HG02623 (cell line): ENCODE measurements around the gene SARNP.
"Not testable (repeated sequence)": the region's sequence is repeated elsewhere in the genome, so short reads cannot be mapped to it uniquely, and the experiment has no call there.

Source experiments
- ATAC-seq: cut with Tn5 transposase; IDR thresholded peaks from one replicate; pipeline ENCODE4 v1.9.1; 2021; ENCODE audit warnings: moderate library complexity; ENCODE audit not compliant: unreplicated experiment

SARNP gene

GRCh38 chr12:55840581-55841351, 23.2 kb upstream of the SARNP start:
- ATAC-seq: no peak

GRCh38 chr12:55839345-55840140, 22.0 kb upstream of the SARNP start:
- no peak for ATAC-seq

GRCh38 chr12:55838361-55838760, 20.8 kb upstream of the SARNP start:
- no peak for ATAC-seq

GRCh38 chr12:55834400-55834799, 16.9 kb upstream of the SARNP start:
- ATAC-seq: not testable (repeated sequence)

- no peak for ATAC-seq
These were observed 15.5 kb upstream of the SARNP start for GRCh38 chr12:55833056-55833455.

- ATAC-seq: no peak
These were observed 13.9 kb upstream of the SARNP start for GRCh38 chr12:55831447-55831815.

GRCh38 chr12:55830601-55831446, 13.3 kb upstream of the SARNP start:
- ATAC-seq: no peak

- ATAC-seq: peak; percentile 16
These were observed 12.6 kb upstream of the SARNP start for GRCh38 chr12:55829967-55830600.

GRCh38 chr12:55828357-55828756, 10.8 kb upstream of the SARNP start:
- no peak for ATAC-seq

GRCh38 chr12:55827806-55828205, 10.3 kb upstream of the SARNP start:
- ATAC-seq: no peak

GRCh38 chr12:55824726-55825125, 7.2 kb upstream of the SARNP start:
- no peak for ATAC-seq

GRCh38 chr12:55823419-55823818, 5.9 kb upstream of the SARNP start:
- no peak for ATAC-seq

GRCh38 chr12:55822228-55822627, 4.7 kb upstream of the SARNP start:
- ATAC-seq: no peak

GRCh38 chr12:55820679-55821078, 3.2 kb upstream of the SARNP start:
- ATAC-seq: no peak

- ATAC-seq: no peak
These were observed 1.4 kb upstream of the SARNP start for GRCh38 chr12:55818886-55819285.

- ATAC-seq: peak; percentile 23
These were observed 710 bp upstream of the SARNP start for GRCh38 chr12:55818140-55818728.

GRCh38 chr12:55816881-55817344, 611 bp downstream of the SARNP start:
- no peak for ATAC-seq

- no peak for ATAC-seq
These were observed 2.1 kb downstream of the SARNP start for GRCh38 chr12:55815473-55815872.

- ATAC-seq: no peak
These were observed 3.3 kb downstream of the SARNP start for GRCh38 chr12:55814257-55814656.

- ATAC-seq: no peak
These were observed 5.4 kb downstream of the SARNP start for GRCh38 chr12:55812088-55812487.
